Mesodermal cell (in vitro differentiated cells): Measurements from ENCODE around the gene FUT6.
A peak's percentile ranks its signal among the peaks of the same experiment; 100 is the strongest.

Experiments used
- H3K27ac ChIP-seq: 2 replicates; pipeline ENCODE4 v1.7.0; 2013; ENCODE audit warnings: mild to moderate bottlenecking, low read depth, low read length, moderate library complexity; ENCODE audit not compliant: severe bottlenecking
- H3K36me3 ChIP-seq: 2 replicates; pipeline ENCODE4 v1.7.1; 2013; ENCODE audit warnings: mild to moderate bottlenecking, low read length, moderate library complexity; ENCODE audit not compliant: control insufficient read depth, insufficient read depth
- H3K4me1 ChIP-seq: one replicate; pipeline ENCODE4 v1.7.1; 2013; ENCODE audit warnings: mild to moderate bottlenecking, low read length; ENCODE audit not compliant: insufficient read depth, control insufficient read depth, poor library complexity, severe bottlenecking
- H3K4me3 ChIP-seq: 2 replicates; pipeline ENCODE4 v1.7.0; 2013; ENCODE audit warnings: low read length, control low read depth, mild to moderate bottlenecking; ENCODE audit not compliant: insufficient read depth, poor library complexity, severe bottlenecking; ENCODE audit errors: extremely low read depth
- H3K9me3 ChIP-seq: 2 replicates; pipeline ENCODE4 v1.7.1; 2013; ENCODE audit warnings: mild to moderate bottlenecking, low read length, moderate library complexity; ENCODE audit not compliant: control insufficient read depth
- WGBS, 2 experiments: methylation state at CpG; one replicate each; pipeline ENCODE4 v1.1.5; 2013; ENCODE audit warnings: missing lambda C conversion rate in 2 of 2; ENCODE audit not compliant: insufficient coverage in 2 of 2; 5-methylcytosine and 5-hydroxymethylcytosine counted together

Gene FUT6

DNA sequence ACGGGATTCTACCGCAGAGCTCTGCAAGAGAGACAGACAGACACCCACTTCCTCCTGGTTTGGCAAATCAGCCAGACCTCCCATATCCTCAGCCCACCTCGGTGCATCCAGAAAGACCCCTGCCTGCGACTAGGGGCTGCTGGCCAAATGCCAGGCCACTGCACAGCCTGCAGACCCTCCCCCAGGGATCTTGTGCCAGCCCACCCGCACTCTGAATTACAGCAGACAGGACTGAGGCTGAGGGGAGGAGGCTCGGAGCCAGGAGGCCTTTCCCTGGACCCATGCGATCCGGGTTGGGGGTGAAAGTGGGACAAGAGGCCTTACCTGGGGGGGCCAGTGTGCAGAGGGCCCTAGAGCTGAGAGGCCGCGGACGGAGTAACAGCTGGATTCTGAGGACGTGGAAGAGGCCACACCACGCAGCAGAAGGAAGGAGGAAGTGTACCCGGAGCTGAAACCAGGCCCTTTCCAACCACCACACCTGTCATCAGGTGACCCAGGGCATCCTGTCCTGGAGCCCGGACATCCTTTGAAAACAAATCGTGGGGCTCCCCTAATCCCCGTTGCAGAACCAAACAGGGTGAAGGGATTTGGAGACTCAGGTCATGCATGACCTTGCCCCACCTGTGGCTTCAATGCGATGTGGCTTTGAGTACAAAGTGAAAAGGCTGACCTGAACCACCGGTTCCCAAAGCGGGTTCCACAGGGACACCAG, 993 bp downstream of the FUT6 start:
- 95 to 97% methylated on average over 15 to 17 of the region's 20 CpGs for WGBS, 2 experiments
- H3K4me3 ChIP-seq: no peak overlapping the region
- H3K27ac ChIP-seq: no peak overlapping the region
- H3K4me1 ChIP-seq: no peaks in the 10 kb centered on the region
- no peaks in the 10 kb centered on the region for H3K9me3 ChIP-seq
- H3K36me3 ChIP-seq: no peaks in the 10 kb centered on the region

GRCh38 chr19:5837761-5838352, 1.6 kb downstream of the FUT6 start:
- H3K27ac ChIP-seq: no peak overlapping the region
- H3K9me3 ChIP-seq: no peaks in the 10 kb centered on the region
- no peak overlapping the region for H3K4me3 ChIP-seq
- no peaks in the 10 kb centered on the region for H3K4me1 ChIP-seq
- 95 to 96% methylated on average over 8 to 10 of the region's 15 CpGs for WGBS, 2 experiments
- no peaks in the 10 kb centered on the region for H3K36me3 ChIP-seq

- no peaks in the 10 kb centered on the region for H3K9me3 ChIP-seq
- 92 to 100% methylated on average over 3 to 6 of the region's 6 CpGs for WGBS, 2 experiments
- no peaks in the 10 kb centered on the region for H3K36me3 ChIP-seq
- H3K27ac ChIP-seq: no peak overlapping the region
- no peaks in the 10 kb centered on the region for H3K4me1 ChIP-seq
- H3K4me3 ChIP-seq: no peak overlapping the region
Observed at GRCh38 chr19:5832527-5833216, 6.8 kb downstream of the FUT6 start.

- no peak overlapping the region for H3K4me3 ChIP-seq
- H3K9me3 ChIP-seq: no peaks in the 10 kb centered on the region
- no peaks in the 10 kb centered on the region for H3K36me3 ChIP-seq
- H3K4me1 ChIP-seq: no peaks in the 10 kb centered on the region
- 90 to 95% methylated on average over 19 to 21 of the region's 22 CpGs for WGBS, 2 experiments
- no peak overlapping the region for H3K27ac ChIP-seq
Observed at GRCh38 chr19:5832061-5832460, 7.4 kb downstream of the FUT6 start.

DNA sequence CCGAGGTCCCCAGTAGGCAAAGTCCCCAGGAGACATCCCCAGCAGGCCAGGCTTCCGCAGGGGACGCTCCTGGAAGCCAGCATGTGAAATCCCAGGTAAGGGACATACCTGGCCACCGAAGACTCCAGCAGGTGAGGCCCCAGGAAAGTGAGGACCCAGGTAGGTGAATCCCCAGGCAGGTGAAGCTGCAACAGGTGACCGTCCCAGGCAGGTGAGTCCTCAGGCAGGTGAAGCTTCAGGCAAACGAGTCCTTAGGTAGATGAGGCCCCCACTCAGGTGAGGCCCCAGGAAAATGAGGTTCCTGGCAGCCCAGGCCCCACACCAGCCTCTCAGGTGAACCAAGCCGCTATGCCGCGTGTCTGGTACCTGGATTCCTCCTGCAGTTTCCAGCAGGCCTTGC, 8.3 kb downstream of the FUT6 start:
- 84 to 95% methylated on average over 9 of the region's 9 CpGs for WGBS, 2 experiments
- no peak overlapping the region for H3K27ac ChIP-seq
- no peaks in the 10 kb centered on the region for H3K4me1 ChIP-seq
- no peaks in the 10 kb centered on the region for H3K36me3 ChIP-seq
- no peak overlapping the region for H3K4me3 ChIP-seq
- H3K9me3 ChIP-seq: no peaks in the 10 kb centered on the region

- WGBS, 2 experiments: 87 to 90% methylated on average over 21 to 26 of the region's 34 CpGs
- Histone ChIP-seq H3K9me3 (no peaks in the 10 kb centered on the region), H3K27ac (peak overlapping the region; percentile 97), H3K4me3 (no peak overlapping the region), H3K36me3 (no peaks in the 10 kb centered on the region), H3K4me1 (no peaks in the 10 kb centered on the region)
Observed at GRCh38 chr19:5829567-5830310, 9.8 kb downstream of the FUT6 start.

DNA sequence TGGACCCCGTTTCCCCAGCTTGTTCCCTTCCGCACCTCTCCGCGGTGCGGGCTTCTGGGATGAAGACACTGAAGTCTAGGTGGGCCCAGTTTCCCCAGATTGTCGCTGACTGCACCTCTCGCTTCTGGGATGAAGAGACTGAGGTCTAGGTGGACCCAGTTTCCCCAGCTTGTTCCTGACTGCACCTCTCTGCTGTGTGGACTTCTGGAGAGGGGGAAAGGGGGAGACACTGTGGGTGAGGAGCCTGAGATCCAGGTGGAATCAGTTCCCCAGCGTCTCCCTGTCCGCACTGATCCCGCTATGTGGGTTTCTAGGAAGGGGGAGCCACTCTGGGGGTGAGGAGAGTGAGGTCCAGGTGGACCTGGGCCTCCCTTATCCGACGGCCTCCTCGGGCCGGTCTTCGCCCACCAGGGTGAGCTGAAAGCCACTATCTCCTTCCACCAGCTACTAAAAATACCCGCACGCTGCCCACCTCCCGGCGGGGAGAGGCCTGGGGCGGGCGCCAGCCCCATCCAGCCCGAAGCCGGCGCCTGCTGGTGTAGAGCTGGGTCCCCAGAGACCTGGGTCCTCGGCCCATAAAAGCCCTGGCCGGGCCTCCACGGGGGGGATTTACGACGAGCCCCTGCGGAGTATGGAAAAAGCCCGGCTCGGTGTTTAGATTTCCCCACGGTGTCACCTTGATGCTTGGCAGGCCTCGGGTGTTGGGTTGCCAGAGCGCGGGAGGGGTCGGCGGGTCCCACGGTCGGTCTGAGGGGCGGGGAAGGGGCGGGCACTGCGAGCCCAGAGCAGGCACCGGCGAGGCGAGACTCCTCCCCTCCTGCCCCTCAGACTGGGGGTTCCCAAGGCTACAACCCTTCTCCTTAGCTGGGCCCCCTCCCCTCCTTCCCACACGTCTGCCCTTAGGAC, 10.6 kb downstream of the FUT6 start:
- 6 to 12% methylated on average over 24 to 37 of the region's 47 CpGs for WGBS, 2 experiments
- peak overlapping the region; percentile 97 for H3K27ac ChIP-seq
- H3K36me3 ChIP-seq: no peaks in the 10 kb centered on the region
- peak overlapping the region; percentile 61 for H3K4me3 ChIP-seq
- H3K9me3 ChIP-seq: no peaks in the 10 kb centered on the region
- no peaks in the 10 kb centered on the region for H3K4me1 ChIP-seq

- H3K4me3 ChIP-seq: peak overlapping the region; percentile 61
- peak overlapping the region; percentile 97 for H3K27ac ChIP-seq
- H3K9me3 ChIP-seq: no peaks in the 10 kb centered on the region
- H3K4me1 ChIP-seq: no peaks in the 10 kb centered on the region
- H3K36me3 ChIP-seq: no peaks in the 10 kb centered on the region
- 1% methylated on average over 84 to 89 of the region's 91 CpGs for WGBS, 2 experiments
Observed at GRCh38 chr19:5827891-5828660, 11.4 kb downstream of the FUT6 start.

GRCh38 chr19:5827342-5827890, 12.1 kb downstream of the FUT6 start:
- no peaks in the 10 kb centered on the region for H3K4me1 ChIP-seq
- H3K9me3 ChIP-seq: no peaks in the 10 kb centered on the region
- H3K27ac ChIP-seq: peak overlapping the region; percentile 2
- 22 to 33% methylated on average over 20 to 32 of the region's 37 CpGs for WGBS, 2 experiments
- peak overlapping the region; percentile 61 for H3K4me3 ChIP-seq
- H3K36me3 ChIP-seq: no peaks in the 10 kb centered on the region
